Measurements from ENCODE around the gene LAMA2.

GRCh38 chr6:129111853-129112252, 228.9 kb downstream of the LAMA2 start:
- TF ChIP-seq, protein P1, sequence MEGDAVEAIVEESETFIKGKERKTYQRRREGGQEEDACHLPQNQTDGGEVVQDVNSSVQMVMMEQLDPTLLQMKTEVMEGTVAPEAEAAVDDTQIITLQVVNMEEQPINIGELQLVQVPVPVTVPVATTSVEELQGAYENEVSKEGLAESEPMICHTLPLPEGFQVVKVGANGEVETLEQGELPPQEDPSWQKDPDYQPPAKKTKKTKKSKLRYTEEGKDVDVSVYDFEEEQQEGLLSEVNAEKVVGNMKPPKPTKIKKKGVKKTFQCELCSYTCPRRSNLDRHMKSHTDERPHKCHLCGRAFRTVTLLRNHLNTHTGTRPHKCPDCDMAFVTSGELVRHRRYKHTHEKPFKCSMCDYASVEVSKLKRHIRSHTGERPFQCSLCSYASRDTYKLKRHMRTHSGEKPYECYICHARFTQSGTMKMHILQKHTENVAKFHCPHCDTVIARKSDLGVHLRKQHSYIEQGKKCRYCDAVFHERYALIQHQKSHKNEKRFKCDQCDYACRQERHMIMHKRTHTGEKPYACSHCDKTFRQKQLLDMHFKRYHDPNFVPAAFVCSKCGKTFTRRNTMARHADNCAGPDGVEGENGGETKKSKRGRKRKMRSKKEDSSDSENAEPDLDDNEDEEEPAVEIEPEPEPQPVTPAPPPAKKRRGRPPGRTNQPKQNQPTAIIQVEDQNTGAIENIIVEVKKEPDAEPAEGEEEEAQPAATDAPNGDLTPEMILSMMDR (IDR thresholded peaks at IDR 0.05): no peak
- TF ChIP-seq POLR2AphosphoS5 (IDR thresholded peaks at IDR 0.05): no peak

All from breast epithelium (tissue), 3 donors.